GM12878 (cell line): ENCODE results near the gene PTTG1. TPM values are rescaled to one million over a fixed set of nuclear protein-coding genes. Genes with fewer than 3 reads are reported as not detected.
A peak's percentile ranks its signal among the peaks of the same experiment; 100 is the strongest.

Source experiments
- ASH2L ChIP-seq: fragments of 300-600, 200-600 bp; sonication (generic); IDR thresholded peaks from 2 replicates; pipeline ENCODE4 v1.6.1; 2017; ENCODE audit warnings: low read depth, mild to moderate bottlenecking, borderline replicate concordance
- BHLHE40 ChIP-seq, 2 experiments: fragments of 450-650 bp in 1 of 2; IDR thresholded peaks; 2 replicates each; pipeline ENCODE4 v1.6.1; 2011 to 2017; ENCODE audit warnings: low read depth in 2 of 2, borderline replicate concordance in 1 of 2, improper control_type of control experiment in 1 of 2, low read length in 1 of 2, mild to moderate bottlenecking in 1 of 2
- BMI1 ChIP-seq: fragments of 450-650 bp; IDR thresholded peaks from 2 replicates; pipeline ENCODE4 v1.6.1; 2016; ENCODE audit warnings: mild to moderate bottlenecking, moderate library complexity, borderline replicate concordance
- BRCA1 ChIP-seq: IDR thresholded peaks from 2 replicates; pipeline ENCODE4 v1.6.1; 2011; ENCODE audit warnings: low read depth, low read length, improper control_type of control experiment
- CBX5 ChIP-seq: sonication (generic); IDR thresholded peaks from 2 replicates; pipeline ENCODE4 v1.6.1; 2016; ENCODE audit warnings: low read depth, moderate library complexity, mild to moderate bottlenecking, inconsistent platforms
- CREB1 ChIP-seq: IDR thresholded peaks from 2 replicates; pipeline ENCODE4 v1.6.1; 2012; ENCODE audit warnings: low read depth, mild to moderate bottlenecking, inconsistent platforms
- EZH2 ChIP-seq: IDR thresholded peaks from 2 replicates; pipeline ENCODE4 v1.6.1; 2012; ENCODE audit warnings: low read depth, mild to moderate bottlenecking, control low read depth, inconsistent platforms, low read length, borderline replicate concordance; ENCODE audit not compliant: control insufficient read depth
- GABPA ChIP-seq: IDR thresholded peaks from 2 replicates; pipeline ENCODE4 v1.6.1; 2014; ENCODE audit warnings: antibody characterized with exemption, low read depth, mild to moderate bottlenecking, inconsistent platforms
- HCFC1 ChIP-seq: fragments of 150-350 bp; IDR thresholded peaks from 2 replicates; pipeline ENCODE4 v1.6.1; 2014; ENCODE audit warnings: low read length
- KAT2A ChIP-seq: conservative IDR thresholded peaks from 2 replicates; pipeline ENCODE4 v1.6.1; 2011; ENCODE audit warnings: low read depth, low read length; ENCODE audit not compliant: control insufficient read depth
- LARP7 ChIP-seq: fragments of 450-650 bp; IDR thresholded peaks from 2 replicates; pipeline ENCODE4 v1.6.1; 2017; ENCODE audit warnings: mild to moderate bottlenecking
- MEF2B ChIP-seq: fragments of 450-650 bp; IDR thresholded peaks from 2 replicates; pipeline ENCODE4 v1.6.1; 2018; ENCODE audit warnings: mild to moderate bottlenecking, moderate library complexity; ENCODE audit not compliant: partially characterized antibody, poor library complexity, severe bottlenecking
- NFYA ChIP-seq: IDR thresholded peaks from 2 replicates; pipeline ENCODE4 v1.6.1; 2011; ENCODE audit warnings: low read depth, mild to moderate bottlenecking, low read length, improper control_type of control experiment, borderline replicate concordance
- PAX8 ChIP-seq: fragments of 450-650 bp; IDR thresholded peaks from 2 replicates; pipeline ENCODE4 v1.6.1; 2017; ENCODE audit warnings: mild to moderate bottlenecking, moderate library complexity
- POLR2A ChIP-seq: IDR thresholded peaks from 2 replicates; pipeline ENCODE4 v1.6.1; 2011; ENCODE audit warnings: low read depth, mild to moderate bottlenecking, low read length
- POLR2AphosphoS2 ChIP-seq: IDR thresholded peaks from 2 replicates; pipeline ENCODE4 v1.6.1; 2011; ENCODE audit warnings: low read depth, mild to moderate bottlenecking, low read length, improper control_type of control experiment, moderate library complexity
- POLR2AphosphoS5 ChIP-seq: IDR thresholded peaks from 2 replicates; pipeline ENCODE4 v1.6.1; 2011; ENCODE audit warnings: mild to moderate bottlenecking, low read length, inconsistent platforms
- RBBP5 ChIP-seq: fragments of 200-600 bp; sonication (generic); conservative IDR thresholded peaks from 2 replicates; pipeline ENCODE4 v1.6.1; 2016
- SIN3A ChIP-seq: IDR thresholded peaks from 2 replicates; pipeline ENCODE4 v1.6.1; 2012; ENCODE audit warnings: low read depth, low read length, improper control_type of control experiment
- SPI1 ChIP-seq: IDR thresholded peaks from 2 replicates; pipeline ENCODE4 v1.6.1; 2011; ENCODE audit warnings: low read depth, mild to moderate bottlenecking, low read length, moderate library complexity, borderline replicate concordance; ENCODE audit not compliant: insufficient read depth
- SREBF2 ChIP-seq: IDR thresholded peaks from 2 replicates; pipeline ENCODE4 v1.6.1; 2012; ENCODE audit warnings: mild to moderate bottlenecking, low read length
- TAF1 ChIP-seq: IDR thresholded peaks from 2 replicates; pipeline ENCODE4 v1.6.1; 2011; ENCODE audit warnings: mild to moderate bottlenecking, low read depth, low read length, borderline replicate concordance
- TBL1XR1 ChIP-seq: IDR thresholded peaks from 2 replicates; pipeline ENCODE4 v1.6.1; 2012; ENCODE audit warnings: low read depth, low read length, improper control_type of control experiment
- TCF12 ChIP-seq: IDR thresholded peaks from 2 replicates; pipeline ENCODE4 v1.6.1; 2011; ENCODE audit warnings: low read depth, mild to moderate bottlenecking, low read length
- ZBED1 ChIP-seq: IDR thresholded peaks from 2 replicates; pipeline ENCODE4 v1.6.1; 2016; ENCODE audit warnings: borderline replicate concordance
- ZNF217 ChIP-seq: fragments of 450-650 bp; IDR thresholded peaks from 2 replicates; pipeline ENCODE4 v1.6.1; 2017; ENCODE audit warnings: antibody characterized with exemption, mild to moderate bottlenecking
- ZNF24 ChIP-seq: fragments of 450-650 bp; IDR thresholded peaks from 2 replicates; pipeline ENCODE4 v1.6.1; 2017; ENCODE audit warnings: antibody characterized with exemption, mild to moderate bottlenecking
- ZSCAN29 ChIP-seq: fragments of 450-650 bp; IDR thresholded peaks from 2 replicates; pipeline ENCODE4 v1.6.1; 2017; ENCODE audit warnings: mild to moderate bottlenecking, moderate library complexity
- polyA plus RNA-seq, 11 experiments: library from polyadenylated mRNA; depleted of rRNA in 4 of 11; unstranded in 6 of 11; stranded (reverse) in 5 of 11; fragments of >200 nt; fragmentation: Nextera tagmentation in 4 of 11; fragmentation: Illumina TruSeq in 1 of 11; extraction: Ambion mirVana in 4 of 11; extraction: Trizol in 1 of 11; gene quantifications; 1 replicate in 1 of 11; 2 replicates in 10 of 11; pipeline versions ENCODE4 v1.2.1 to v1.2.3, GENCODE V29; 2011 to 2016; ENCODE audit warnings: inconsistent platforms in 2 of 11, missing spikeins in 2 of 11, low read depth in 1 of 11
- total RNA-seq, 4 experiments: library from RNA; depleted of rRNA in 3 of 4; stranded (reverse); fragments of >200 nt in 3 of 4; fragmentation: Illumina TruSeq in 1 of 4; extraction: Trizol in 1 of 4; gene quantifications; 2 replicates each; pipeline versions ENCODE4 v1.2.1 to v1.2.3, GENCODE V29; 2013 to 2021
- TF ChIP-seq, protein P1 (sequence below): IDR thresholded peaks from 2 replicates; pipeline ENCODE4 v1.6.1; 2011; ENCODE audit warnings: mild to moderate bottlenecking, low read depth, low read length, moderate library complexity; ENCODE audit not compliant: insufficient replicate concordance
- TF ChIP-seq, protein P2 (sequence below): fragments of 450-650 bp; IDR thresholded peaks from 2 replicates; pipeline ENCODE4 v1.6.1; 2017; ENCODE audit warnings: mild to moderate bottlenecking, low read depth, inconsistent platforms; ENCODE audit not compliant: poor library complexity, severe bottlenecking

Gene PTTG1
- total and polyA plus RNA-seq, 10 of the 15 experiments (the other 5 are each of a cell fraction or from before 2014, with no cell fraction given) = 154 to 1,033 (median 377) TPM

DNA sequence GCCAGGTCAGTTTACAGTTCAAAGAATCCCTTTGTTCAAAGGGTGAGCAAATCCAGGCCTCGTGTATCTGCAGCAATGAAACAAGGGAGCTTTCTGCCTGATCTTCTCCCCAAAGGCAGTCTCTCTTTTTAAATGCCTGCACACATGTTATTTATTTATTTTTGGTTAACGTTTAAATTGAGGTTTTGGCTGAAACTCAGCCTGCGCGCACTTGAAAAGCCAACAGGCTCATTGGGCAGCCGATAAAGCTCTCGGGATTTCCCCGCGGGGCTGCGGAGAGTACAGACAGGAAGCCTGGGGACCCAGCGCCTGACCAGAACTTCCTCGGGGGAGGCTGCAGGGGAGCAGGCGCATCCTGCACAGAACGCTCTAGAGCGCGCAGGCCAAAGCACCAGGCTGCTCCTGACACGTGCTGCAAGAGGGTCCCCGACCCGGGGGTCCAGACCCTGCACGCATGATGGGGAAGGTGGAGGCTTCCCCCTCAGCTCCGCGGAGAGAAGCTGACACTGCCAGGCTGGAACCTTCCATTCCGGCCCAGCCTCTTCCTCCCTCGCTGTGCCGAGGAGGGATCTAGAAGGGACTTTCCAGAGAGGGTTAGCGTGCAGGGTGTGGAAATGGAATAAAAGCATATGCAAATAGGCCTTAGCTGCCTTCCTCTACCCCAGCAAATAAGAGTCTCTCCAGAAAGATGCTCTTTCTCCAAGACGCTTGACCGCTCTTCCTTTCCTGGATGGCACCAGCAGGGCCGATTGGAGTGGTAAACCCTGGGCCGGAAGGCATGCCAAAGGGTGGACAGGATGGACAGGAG lies 46.1 kb downstream of the PTTG1 start (continued):
- TF ChIP-seq CREB1 (peak; percentile 42), TCF12 (peak; percentile 79; the same call in 1 of the 2 replicates), POLR2AphosphoS5 (peak; percentile 99), ZNF217 (0 out of 2 replicates have a peak, but pooled peaks have one; percentile 28), ZBED1 (peak; percentile 70), BRCA1 (no peak), GABPA (peak; percentile 69), ASH2L (peak; percentile 91; the same call in 1 of the 2 replicates), NFYA (no peak), HCFC1 (peak; percentile 20; the same call in 1 of the 2 replicates), TAF1 (peak; percentile 91), ZSCAN29 (0 out of 2 replicates have a peak, but pooled peaks have one; percentile 6), RBBP5 (no peak), BMI1 (no peak; the same call in 1 of the 2 replicates), POLR2A (peak; percentile 91), MEF2B (peak; percentile 93), CBX5 (peak; percentile 69), KAT2A (no peak), SREBF2 (no peak), ZNF24 (peak; percentile 59; the same call in 1 of the 2 replicates), SIN3A (peak; percentile 41; the same call in 1 of the 2 replicates), TBL1XR1 (peak; percentile 84), POLR2AphosphoS2 (peak; percentile 98; the same call in 1 of the 2 replicates), LARP7 (peak; percentile 94), BHLHE40 (IDR thresholded peaks at IDR 0.05; ENCODE audit: borderline replicate concordance in 1 of 2, low read depth in 2 of 2, low read length in 1 of 2) (peak; percentile 89 to 97), EZH2 (no peak), PAX8 (no peak), SPI1 (peak; percentile 67; the same call in 1 of the 2 replicates)
- TF ChIP-seq, protein P1, sequence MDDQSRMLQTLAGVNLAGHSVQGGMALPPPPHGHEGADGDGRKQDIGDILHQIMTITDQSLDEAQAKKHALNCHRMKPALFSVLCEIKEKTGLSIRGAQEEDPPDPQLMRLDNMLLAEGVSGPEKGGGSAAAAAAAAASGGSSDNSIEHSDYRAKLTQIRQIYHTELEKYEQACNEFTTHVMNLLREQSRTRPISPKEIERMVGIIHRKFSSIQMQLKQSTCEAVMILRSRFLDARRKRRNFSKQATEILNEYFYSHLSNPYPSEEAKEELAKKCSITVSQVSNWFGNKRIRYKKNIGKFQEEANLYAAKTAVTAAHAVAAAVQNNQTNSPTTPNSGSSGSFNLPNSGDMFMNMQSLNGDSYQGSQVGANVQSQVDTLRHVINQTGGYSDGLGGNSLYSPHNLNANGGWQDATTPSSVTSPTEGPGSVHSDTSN = no peak
- TF ChIP-seq, protein P2, sequence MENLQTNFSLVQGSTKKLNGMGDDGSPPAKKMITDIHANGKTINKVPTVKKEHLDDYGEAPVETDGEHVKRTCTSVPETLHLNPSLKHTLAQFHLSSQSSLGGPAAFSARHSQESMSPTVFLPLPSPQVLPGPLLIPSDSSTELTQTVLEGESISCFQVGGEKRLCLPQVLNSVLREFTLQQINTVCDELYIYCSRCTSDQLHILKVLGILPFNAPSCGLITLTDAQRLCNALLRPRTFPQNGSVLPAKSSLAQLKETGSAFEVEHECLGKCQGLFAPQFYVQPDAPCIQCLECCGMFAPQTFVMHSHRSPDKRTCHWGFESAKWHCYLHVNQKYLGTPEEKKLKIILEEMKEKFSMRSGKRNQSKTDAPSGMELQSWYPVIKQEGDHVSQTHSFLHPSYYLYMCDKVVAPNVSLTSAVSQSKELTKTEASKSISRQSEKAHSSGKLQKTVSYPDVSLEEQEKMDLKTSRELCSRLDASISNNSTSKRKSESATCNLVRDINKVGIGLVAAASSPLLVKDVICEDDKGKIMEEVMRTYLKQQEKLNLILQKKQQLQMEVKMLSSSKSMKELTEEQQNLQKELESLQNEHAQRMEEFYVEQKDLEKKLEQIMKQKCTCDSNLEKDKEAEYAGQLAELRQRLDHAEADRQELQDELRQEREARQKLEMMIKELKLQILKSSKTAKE = peak; percentile 93
